HG02798 (cell line): Measurements from ENCODE around the gene CREB3L1.
"Not testable (repeated sequence)": the region's sequence is repeated elsewhere in the genome, so short reads cannot be mapped to it uniquely, and the experiment has no call there.

ENCODE experiments used
- ATAC-seq: cut with Tn5 transposase; IDR thresholded peaks from one replicate; pipeline ENCODE4 v1.9.1; 2021; ENCODE audit warnings: mild to moderate bottlenecking; ENCODE audit not compliant: unreplicated experiment, poor library complexity

CREB3L1 gene

DNA sequence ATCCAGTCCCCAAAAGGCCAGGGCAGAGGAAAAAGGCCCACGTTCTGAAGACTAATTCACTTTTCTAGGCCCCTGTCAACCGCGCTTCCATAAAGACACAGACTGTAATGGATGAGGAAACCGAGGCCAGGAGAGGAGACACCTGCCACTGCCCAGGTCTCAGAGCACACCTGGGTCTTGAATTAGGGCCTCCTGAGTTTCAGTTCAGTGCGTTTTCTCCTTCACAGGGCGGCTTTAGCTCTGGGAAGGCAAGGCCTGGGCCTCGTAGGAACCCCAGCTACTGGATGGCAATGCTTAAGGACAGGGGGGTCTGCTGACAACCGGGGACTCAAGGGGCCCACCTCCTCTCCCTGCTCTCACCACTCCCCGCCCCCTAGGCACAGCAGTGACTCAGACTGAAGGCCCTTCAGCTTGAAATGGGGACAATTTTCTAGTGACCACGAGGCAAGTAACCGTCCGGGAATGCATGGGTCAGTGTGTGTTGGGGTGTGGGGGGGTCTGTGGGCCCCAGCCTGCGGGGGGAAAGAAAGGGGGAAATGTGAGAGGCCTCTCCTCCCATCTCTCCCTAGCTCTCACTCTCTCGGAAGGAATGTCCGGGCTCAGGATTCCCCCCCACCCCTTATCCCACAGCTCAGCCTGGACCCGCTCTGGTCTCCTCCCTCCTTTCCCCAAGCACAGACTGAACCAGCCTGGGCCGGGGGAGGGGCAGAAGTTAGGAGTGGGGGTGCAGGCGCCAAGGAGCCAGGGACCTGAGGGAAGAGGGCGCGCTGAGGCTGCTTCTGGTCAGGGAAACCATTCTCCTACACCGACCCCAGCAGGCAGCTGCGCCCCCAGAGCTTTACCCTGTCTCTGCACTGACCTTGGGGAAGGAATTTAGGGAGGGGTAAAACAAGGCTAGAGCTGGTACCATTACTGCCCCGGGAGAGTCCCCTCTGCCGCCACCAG, 17.2 kb downstream of the CREB3L1 start:
- ATAC-seq: no peak

DNA sequence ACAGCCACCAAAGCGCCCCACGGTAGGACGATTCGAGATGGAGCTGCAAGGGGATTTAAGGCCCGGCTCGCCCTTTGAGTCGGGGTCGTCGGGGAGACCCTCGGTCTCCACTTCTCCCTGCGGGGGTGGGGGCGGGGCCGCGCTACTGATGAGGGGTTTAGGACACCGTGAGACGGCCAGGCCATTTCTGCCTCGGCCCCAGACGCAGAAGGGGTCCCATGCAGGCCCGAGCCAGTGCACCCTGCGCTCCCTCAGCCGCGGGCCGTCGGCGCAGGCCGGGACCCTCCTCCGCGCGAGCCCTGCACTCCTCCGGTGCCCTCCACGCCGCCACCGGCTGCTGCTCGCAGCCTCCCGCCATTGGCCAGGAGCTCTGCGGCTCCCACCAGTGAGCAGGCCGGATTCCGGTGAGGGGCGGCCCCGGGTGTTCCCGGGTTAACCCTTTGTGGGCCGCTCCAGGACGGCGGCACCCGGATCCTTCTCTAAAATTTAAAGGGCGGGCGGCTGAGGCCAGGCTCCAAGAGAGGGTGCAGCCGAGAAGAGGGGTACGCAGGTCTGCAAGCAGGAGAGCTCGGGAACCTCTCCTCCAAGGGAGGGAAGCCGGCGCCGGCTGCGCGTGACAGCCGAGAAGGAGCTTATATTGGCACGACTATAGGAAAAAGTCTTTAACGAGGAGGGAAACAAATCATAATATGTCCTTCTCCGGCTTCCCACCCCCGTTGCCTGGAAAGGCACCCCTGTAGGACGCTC, 18.0 kb downstream of the CREB3L1 start:
- peak; percentile 86 for ATAC-seq

DNA sequence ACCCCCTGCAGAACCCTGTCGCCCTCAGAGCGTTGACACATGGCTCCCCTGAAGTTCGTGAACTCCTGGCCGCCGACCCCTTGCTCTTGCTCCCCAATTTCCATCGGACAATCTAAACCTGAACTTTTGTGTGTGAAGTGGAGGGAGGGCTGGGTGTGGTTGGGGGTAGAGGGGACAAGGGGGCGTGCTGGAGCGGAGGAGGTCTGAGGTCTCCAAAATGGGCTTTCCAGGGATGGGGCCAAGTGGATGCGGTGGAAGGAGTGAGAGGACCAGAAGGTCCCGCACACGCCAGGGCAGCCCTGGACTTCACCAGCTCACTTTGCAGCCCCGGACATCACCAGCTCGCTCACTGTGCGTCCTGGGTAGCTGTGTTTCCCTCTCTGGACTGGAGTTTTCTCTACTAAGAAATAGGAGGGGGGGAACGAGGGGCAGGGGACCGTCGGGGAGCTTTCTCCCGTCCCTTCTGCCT, 18.6 kb downstream of the CREB3L1 start:
- ATAC-seq: no peak

DNA sequence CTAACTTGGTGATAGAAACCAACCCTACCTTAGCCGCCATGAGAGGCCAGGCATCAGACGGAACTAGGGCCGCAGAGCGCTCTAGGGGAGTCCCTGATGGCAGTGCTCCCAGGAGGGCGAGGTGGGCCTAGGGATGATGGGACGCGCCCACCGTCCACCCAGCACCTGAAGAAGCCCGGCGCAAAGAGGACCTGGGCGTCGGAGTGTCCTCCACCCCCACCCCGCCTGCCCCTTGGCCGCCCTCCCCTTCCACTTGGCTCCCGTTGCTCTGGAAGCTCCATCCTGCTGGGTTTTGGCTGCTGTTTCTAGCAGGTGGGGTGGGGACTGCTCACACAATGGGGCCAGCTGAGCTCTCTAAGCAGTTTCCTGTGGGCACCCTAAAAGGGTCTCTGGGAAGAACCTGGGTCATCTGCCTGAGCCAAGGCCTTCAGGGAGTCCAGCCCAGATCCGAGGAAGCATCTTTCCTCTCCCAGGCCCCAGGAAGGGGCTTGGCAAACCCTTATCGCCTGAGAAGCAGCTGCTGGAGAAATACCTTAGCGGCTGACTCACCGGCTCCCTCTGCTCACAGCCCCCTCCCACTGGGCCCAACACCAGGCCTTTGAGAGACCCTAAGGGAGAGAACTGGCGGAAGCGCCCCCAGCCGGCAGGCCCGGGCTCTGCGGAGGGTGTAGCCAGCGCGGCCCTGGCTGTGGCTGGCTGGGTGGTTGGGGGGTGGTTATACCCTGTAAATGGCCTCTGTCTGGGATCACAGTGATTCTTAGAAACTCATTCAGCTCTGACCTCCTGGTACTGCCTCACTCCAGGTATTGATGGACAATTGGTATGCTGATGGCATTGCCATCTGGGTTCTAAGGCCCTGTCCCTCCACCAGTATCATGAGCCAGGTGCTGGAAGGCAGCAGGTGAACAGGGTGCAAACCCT, 19.3 kb downstream of the CREB3L1 start:
- ATAC-seq: no peak

DNA sequence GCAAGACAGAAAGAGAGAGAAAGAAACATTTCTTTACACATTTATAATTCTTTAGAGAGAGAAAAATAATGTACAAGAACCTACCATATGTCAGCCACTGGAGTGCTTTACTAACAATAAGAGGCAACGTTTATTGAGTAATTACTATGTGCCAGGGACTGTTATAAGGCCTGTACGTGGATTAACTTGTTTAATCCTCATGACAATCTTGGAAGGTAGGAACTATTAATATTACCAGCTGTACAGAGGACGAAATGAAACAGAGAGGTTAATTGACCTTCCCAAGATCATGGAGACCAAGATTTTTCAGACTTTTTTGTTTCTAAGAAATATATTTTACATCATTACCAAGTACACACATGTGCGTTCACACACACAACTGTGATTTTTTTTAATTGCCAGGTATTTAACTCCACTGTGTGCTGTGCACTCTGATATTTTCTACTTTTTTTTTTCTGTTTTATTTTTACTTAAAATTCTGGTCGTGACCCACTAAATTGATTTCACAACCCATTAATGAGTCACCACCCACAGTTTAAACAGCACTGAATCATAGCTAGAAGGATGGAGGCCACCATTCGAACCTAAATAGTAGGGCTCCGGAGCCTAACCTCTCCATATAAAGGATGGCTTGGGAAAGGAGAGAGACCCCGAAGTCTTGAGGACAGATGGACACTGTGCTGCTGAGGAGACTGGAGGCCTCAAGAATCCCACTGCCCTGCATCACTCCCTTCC, 21.4 kb downstream of the CREB3L1 start:
- ATAC-seq: no peak

DNA sequence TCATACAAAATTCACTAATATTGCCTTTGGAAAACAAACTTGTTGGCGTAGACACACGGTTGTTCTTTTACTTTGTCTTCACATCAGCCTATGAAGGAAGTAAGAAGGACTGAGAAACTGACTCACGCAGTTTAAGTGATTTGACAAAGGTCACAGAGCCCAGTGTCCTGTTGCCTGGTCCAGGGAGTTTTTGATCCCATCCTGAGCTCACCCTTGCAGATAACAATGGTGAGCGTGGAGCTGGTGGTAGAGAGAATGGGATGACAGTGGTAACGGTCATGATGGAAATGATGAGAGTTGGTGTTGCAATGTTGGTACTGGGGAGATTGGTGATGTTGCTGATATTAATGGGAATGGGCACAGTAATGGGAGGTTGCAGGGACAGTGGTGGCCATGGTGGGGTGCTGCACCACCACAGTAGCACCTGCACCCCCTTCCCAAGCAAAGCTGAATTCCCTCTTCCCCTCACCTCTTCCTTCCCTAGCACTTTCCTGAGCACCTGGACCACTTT, 22.0 kb downstream of the CREB3L1 start:
- no peak for ATAC-seq

DNA sequence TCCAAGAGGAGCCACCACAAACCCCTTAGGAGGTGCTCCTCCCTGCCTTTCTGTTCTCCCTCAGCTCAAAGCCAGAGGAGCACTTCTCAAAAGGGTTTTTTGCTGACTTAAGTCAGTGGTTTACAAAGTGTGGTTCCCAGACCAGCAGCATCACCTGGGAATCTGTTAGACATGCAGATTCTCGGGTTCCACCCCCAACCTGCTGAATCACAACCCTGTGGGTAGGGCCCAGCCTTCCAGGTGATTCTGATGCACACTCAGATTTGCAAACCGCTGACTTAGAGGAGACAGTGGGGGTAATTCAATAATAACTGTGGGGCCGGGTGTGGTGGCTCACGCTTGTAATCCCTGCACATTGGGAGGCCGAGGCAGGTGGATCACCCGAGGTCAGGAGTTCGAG, 22.8 kb downstream of the CREB3L1 start:
- ATAC-seq: no peak

DNA sequence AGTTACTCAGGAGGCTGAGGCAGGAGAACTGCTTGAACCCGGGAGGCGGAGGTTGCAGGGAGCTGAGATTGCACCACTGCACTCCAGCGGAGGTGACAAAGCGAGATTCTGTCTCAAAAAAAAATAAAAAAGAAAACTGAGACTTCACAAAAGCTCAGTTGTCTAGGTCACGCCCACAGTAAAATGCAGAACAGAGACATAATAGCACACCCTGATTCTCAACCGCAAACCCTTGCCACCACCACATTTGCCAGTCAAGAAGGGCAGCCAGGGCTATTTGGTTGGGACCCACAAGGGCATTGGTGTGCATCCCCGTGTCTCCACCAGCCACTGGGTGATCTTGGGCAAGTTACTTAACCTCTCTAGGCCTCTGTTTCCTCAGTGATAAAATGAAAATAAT, 25.4 kb downstream of the CREB3L1 start:
- peak; percentile 88 for ATAC-seq

DNA sequence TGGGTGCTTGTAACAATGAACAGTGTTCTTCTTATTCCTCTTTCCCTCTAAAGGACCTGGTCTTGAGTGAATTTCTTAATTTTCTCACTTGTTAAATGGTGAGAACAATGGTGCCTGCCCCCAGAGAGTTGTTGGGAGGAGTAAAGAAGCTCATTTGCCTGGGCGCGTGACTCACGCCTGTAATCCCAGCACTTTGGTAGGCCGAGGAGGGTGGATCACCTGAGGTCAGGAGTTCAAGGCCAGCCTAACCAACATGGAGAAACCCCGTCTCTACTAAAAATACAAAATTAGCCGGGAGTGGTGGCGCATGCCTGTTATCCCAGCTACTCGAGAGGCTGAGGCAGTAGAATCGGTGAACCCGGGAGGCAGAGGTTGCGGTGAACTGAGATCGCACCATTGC, 26.6 kb downstream of the CREB3L1 start:
- not testable (repeated sequence) for ATAC-seq

DNA sequence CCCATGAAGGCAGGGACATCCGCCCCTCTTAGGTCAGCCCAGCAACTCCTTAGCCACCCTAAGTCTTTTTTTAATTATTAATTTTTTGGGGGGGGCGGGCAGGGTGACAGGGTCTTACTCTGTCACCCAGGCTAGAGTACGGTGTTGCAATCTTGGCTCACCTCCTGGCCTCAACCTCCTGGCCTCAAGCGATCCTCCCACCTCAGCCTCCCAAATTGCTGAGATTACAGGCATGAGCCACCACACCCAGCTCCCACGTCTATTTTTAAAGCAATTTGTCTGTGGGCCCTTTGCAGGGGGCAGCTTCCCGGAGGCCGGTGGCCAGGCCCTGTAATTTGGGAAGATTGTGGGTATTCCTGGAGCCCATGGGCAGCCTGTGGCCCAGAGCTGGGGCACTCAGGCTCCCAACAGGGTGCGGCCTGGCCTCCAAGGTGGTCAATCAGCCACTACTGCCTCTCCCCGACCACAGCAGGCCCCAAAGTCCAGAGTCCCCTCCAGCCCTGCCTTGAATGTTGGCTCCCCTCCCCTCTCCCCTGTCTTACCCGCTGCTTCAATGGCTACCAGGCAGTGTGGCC, 27.2 kb downstream of the CREB3L1 start:
- no peak for ATAC-seq

DNA sequence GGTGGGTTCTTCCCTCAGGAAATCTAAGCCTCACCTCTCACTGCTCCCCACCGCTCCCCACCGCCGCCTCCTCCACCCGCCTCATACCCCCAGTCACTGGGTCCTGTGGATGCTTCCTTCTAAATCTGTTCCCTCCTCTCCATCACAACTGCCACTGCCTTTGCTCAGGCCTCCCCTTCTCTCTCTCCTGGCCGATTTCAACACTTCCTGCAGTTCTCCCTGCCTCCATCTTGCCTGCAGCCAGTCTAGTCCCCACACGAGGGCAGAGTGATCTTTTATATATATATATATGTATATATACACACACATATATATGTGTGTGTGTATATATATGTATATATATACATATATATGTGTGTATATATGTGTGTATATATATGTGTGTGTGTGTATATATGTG, 27.8 kb downstream of the CREB3L1 start:
- ATAC-seq: no peak

DNA sequence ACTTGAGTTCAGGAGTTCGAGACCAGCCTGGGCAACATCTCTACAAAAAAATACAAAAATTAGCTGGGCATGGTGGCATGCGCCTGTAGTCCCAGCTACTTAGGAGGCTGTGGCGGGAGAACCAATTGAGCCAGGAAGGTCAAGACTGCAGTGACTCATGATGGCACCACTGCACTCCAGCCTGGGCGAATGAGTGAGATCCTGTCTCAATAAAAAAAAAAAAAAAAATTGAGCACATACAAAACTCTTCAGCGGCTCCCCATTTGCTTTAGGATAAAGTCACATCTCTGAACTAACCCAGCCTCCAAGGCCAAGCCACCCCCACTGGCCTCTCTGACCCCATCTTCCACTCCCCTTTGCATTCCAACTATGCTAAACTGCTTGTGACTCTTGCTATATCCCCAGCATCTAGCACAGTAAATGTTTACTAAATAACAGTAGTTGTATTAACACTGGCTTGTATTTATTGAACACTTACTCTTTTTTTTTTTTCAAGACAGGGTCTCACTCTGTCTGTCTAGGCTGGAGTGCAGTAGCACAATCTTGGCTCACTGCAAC, 28.9 kb downstream of the CREB3L1 start:
- no peak for ATAC-seq

DNA sequence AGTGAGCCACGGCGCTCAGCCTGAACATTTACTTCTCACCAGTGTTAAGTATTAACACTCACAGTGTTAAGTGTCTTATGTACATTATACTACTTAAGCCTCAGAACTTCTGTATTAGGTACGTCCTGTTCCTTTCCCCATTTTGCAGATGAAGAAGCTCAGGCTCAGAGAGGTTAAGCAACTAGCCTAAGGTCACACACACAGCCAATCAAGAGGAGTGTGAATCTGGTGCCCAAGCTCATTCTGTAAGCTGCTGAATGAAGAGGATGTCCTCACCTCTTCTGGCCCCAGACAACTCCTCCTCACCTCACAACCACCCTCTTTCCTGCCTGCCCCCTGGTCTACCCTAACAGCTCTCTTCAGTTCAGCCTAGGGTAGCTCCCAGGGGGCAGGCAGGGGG, 29.9 kb downstream of the CREB3L1 start:
- no peak for ATAC-seq

DNA sequence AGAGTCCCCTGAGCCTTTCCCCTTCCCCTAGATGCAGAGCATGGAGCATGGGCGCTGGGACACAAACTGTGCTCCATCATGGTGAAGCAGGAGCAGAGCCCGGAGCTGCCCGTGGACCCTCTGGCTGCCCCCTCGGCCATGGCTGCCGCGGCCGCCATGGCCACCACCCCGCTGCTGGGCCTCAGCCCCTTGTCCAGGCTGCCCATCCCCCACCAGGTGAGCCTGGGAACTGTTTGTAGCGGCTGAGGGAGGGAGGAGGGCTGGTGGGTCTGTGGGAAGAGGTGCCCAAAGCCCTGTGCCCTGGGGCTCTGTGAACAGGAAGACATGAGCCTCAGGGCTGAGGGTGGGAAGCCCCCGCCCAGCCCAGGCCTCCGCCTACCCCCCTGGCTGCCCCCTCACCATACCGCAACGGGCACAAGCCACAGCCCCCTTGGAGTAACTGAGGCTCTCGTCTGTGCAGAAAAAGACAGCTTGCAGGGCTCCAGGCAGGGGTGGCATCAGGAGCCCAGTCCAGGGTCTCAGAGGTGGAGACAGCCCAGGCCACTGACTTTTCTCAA, 30.4 kb downstream of the CREB3L1 start:
- ATAC-seq: no peak

DNA sequence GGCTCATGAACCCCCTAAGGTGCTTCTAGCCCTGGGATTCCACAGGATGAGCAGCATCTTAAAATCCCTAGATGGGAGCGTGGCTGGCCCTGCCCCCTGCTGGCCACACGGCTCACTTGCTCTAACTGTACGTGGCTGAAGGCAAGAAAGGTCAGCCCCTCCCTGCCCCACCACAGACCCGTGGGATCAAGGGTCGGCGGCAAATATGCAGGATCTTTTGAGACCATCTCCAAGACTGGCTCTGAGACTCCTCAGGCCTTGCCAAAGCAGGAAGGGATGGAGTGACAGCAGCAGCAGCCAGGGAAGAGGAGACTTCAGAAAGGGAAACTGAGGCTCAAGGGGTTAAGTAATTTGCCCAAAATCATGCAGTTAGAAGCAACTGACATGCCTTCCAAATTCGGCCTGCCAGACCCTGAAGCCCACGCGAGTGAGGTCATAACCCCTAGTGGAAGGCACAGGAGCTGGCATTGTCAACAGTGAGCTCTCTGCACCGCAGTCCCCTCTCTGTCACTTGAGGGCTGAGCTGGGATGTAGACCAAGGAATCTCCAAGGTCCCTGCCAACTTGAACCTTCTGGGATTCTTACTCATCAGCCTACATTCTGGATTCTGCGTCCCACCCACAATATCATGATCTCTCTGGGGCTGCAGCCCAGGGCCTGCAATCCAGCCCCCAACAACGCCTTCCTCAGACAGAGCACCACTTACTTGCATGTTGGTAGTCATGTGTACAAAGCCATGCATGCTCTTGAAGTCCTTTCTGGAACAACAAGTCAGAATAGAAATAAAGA, 31.4 kb downstream of the CREB3L1 start:
- ATAC-seq: peak; percentile 69

DNA sequence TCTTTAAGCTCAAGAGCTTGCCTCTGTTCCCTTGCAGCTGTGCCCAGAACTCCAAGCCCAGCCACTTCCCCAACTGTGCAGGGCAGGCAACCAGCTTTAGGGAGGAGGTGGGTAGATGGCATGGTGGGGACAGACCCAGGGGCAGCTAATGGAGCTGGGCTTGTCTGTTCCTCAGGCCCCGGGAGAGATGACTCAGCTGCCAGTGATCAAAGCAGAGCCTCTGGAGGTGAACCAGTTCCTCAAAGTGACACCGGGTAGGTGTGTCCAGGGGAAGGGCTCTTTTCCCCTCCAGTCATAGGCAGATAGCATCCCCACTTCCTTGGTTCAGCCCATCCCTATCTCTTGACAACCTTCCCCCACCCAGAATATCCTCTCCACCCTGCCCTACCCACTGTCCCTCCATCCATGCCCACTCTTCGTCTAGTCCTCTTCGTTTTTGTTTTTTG, 32.4 kb downstream of the CREB3L1 start:
- ATAC-seq: peak; percentile 60

DNA sequence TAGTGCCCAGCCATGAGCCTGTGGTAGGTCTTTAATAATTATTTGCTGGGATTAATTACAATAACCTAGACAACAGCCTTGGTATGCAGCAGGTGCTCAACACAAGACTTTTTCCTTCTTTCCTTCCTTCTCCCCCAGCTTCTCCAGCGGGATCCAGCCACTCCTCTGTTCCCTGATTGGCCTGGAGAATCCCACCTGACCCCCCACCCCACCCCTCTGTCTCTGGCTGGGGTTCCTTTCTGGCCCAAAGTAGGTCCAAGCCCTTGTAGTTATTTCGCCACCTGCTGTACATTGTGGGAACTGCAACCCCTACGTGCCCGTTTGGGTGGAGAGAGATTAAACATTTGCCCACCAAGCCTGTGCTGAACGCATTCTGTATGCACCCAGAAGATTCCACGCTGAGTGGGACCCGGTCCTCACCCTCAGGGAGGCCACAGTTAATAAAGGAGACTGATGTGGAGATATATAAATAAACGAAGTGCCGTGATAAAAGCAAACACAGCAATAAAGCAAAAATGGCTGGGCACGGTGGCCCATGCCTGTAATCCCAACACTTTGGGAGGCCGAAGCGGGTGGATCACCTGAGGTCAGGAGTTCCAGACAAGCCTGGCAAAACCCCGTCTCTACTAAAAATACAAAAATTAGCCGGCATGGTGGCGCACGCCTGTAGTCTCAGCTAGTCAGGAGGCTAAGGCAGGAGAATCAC, 37.7 kb downstream of the CREB3L1 start:
- no peak for ATAC-seq
